ENCODE data around the gene PRDX3.

Gene PRDX3

GRCh38 chr10:119178372-119179119 is at the start of gene PRDX3:
PRDX3 (minus strand) TSS chr10:119178812; CDS start chr10:119178790, 22 bp downstream.
- peak; percentile 76 for DNase-seq

DNA sequence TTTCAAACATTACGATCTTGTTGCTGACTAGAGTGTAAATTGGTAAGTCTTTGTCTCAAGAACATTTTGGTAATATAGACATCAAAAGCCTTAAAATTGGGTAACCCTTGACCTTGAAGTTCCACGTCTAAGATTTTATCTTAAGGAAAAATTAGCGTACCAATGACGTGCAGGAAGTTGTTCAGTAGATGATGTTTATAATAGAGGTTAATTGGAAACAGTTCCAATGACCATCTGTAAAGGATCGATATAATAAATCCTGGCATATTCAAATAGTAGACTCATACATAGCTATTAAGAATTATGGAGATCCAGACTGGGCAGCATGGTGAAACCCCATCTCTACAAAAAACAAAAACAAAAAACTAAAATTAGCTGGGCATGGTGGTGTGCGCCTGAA is 49.2 kb upstream of the PRDX3 start:
- DNase-seq, result no peak

DNA sequence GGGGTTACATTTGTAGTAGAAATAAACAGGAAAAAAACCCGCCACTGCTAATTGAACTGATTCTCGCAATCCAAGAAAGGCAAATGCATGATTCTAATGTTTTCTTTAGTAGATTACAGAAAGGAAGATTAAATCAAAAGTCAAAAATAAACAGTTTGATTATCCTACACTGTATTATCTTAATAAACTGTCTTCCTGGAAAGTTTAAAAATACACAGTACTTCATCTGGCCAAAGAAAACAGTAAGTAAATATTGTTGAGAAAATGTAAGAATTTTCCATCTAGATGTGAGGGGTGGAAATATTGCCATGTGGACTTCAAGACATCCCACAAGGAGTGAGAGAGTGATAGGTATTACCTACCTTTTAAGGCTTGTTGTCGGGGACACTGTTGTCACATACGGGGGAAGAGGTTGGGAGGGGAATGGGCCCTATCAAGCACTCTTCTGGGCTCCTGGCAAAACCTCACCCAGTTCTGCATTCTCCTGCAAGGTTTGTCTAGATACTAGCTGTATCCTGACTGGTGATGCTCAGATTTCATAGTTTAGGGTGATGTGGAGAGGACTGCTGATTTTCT is 46.6 kb upstream of the PRDX3 start:
- DNase-seq, result no peak

GRCh38 chr10:119222966-119223386 is 44.4 kb upstream of the PRDX3 start:
- DNase-seq, result no peak

DNA sequence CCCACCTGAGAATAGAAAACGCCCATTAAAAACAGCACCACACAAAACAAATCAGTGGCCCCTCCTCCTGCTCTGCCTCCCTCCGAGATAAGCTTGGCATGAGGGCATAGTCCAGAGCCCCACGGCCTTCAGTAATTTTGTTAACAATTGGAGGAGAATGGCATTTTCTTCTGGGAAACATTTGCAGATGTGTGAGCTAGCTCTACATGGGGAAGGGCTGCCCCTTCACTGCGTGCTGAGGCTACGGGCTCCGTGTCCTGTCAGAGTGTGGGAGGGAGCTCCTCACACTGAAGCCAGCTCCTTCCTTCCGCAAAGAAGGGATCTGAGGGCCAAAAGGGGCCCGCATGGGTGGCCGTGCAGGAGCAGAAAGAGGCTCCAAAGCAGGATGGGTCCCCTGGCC is 43.9 kb upstream of the PRDX3 start:
- DNase-seq, result no peak

- no peak for DNase-seq
These were observed 43.1 kb upstream of the PRDX3 start for GRCh38 chr10:119221666-119222065.

- DNase-seq, result no peak
These were observed 42.6 kb upstream of the PRDX3 start for GRCh38 chr10:119221201-119221600.

GRCh38 chr10:119219871-119220270 is 41.3 kb upstream of the PRDX3 start:
- no peak for DNase-seq

- no peak for DNase-seq
These were observed 39.4 kb upstream of the PRDX3 start for GRCh38 chr10:119217991-119218490.

DNA sequence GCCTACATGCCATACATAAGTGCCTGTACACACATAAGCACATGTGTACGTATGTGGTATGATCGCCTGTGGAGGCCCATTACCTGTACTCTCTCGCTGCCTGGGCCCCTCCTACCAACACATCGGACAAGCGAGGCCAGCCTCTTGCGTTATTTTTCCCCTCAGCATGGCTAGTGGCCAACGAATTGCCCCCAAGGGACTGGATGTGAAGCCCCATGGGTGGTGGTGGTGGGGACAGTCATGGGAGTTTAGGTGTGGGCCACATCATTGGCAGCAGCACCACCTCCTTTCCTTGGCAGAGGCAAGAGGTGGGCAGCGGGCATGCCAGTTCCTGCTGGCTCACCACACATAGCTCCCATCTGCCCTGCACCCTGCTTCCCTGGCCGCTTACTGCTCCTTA is 38.8 kb upstream of the PRDX3 start:
- no peak for DNase-seq

DNA sequence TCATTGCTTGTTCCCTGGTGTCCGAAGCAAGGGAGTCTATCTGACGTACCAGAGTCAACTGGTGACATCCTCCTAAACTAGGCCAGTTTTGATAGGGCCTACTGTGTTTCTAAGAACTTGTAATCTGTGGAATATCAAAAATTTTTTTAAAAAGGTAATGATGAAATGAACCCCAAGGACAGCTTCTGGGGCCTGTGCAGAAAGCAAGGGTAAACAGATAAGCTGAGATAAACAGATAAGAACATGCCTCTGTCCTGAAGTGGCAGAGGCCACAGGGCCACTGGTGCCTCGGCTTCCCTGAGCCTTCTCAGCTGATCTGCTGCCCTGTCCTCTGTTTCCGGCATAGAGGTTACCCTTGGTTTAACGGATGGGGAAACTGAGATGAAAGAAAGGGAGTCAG is 37.5 kb upstream of the PRDX3 start:
- no peak for DNase-seq

DNA sequence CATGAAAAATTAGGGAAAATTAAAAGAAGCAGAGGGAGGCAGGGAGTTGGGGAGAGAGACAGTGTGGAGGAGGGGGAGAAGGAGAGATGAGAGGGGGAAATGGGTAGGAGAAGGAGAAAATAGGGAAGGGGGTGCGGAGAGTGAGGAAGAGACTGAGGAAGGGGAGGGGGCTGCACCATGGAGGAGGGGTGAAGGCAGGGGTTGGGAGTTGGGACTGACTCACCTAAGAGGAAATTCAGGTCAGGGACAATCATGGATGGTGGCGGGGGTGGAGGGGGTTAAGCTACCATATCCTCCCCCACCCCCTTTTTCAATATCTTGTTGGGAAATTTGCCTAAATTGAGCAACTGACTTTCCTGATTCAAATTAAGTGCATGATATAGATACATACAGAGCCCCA is 36.8 kb upstream of the PRDX3 start:
- no peak for DNase-seq

DNA sequence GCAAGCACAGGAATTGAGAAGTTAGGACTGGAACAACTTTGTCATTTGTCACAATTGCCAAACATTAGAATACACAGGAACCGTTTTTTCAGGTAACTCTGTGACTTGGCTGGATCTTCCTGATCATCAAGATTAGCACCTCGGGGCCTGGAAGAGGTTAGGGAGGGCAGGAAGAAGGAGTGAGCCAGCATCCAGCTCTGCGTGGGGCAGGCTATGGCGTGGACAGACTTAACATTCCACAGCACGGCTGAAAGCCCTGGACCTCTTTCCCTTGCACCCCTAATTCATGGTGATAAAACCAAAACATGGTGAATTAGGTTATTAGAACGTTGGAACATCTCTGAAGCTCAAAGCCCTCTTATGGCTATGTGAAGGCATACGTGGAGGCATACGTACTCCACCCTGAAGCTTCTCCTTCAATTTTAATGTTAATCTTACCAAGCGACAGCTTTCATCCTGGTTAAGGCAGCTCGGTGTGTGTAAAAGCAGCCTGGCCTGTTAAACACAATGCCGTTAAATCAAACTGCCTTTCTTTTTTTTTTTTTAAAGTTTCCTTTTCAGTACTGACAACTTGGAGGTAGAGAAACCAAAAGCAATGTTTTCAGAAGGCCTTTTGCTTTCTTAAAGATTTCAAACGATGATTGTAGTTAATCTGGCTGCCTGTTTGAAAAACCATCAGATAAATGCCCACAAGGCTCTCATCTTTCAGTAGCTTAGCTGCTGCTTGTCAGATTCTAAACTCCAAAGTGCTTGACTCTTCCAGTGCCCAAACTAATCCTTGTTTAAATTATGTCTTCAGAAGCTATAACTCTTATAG is 33.2 kb upstream of the PRDX3 start:
- DNase-seq, result no peak

- no peak for DNase-seq
These were observed 32.6 kb upstream of the PRDX3 start for GRCh38 chr10:119211176-119211575.

- DNase-seq, result no peak
These were observed 32.0 kb upstream of the PRDX3 start for GRCh38 chr10:119210633-119211032.

- no peak for DNase-seq
These were observed 31.2 kb upstream of the PRDX3 start for GRCh38 chr10:119209736-119210355.

GRCh38 chr10:119209035-119209735 is 30.6 kb upstream of the PRDX3 start:
- DNase-seq, result no peak

GRCh38 chr10:119208553-119208940 is 29.9 kb upstream of the PRDX3 start:
- DNase-seq, result no peak

DNA sequence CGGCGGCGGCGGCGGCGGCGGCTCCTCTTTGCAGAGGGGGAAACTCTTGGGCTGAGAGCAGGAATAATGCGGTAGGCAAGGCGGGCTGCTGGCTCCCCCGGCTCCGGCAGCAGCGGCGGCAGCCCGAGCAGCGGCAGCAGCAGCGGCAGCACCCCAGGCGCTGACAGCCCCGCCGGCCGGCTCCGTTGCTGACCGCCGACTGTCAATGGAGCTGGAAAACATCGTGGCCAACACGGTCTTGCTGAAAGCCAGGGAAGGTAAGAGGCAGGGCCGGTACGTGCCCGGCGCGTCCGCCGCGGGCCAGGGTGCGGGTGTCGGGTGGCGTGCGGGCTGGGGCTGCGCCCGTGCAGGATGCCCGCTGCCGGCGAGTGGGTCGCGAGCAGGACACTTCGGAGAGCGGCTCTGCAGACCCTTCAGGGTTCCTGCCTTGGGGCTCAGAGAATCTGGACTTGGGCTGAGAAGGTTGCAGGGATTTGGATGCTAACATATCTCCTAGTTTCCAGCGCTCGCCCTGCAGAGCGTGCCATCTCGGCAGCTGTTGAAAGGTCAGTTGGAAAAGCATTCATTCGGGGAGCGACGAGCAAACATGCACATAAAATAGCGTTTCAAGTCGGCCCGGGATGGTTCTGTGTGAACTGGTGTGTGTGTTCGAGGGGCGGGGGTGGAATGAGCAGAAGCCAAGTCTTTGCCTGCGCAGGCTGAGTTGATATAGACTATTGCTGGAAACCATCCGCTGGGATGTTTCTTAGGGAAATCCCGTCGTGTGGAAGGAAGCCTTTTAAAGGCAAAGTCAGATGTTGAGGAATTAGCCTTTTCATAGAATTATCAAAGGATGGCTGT is 29.3 kb upstream of the PRDX3 start:
- no peak for DNase-seq

DNA sequence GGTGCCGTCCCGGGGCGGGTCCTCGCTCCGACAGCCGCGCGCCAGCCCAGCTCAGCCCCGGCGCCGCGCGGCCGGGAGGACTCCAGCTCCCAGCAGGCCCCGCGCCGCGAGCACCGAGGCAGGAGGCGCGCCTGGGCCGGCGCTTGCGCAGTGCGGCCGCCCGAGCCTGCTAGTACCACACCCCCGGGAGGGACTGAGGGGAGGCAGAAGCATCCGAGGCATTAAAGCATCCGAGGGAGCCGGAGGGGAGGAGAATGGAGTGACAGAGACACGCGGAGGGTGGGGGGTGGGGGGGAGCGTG is 28.7 kb upstream of the PRDX3 start, which contains the start of gene GRK5:
GRK5 (plus strand) TSS at position 206 of the 301 bp plus-strand sequence. CDS start 347 bp downstream, outside the sequence.
- DNase-seq, result peak; percentile 53

DNA sequence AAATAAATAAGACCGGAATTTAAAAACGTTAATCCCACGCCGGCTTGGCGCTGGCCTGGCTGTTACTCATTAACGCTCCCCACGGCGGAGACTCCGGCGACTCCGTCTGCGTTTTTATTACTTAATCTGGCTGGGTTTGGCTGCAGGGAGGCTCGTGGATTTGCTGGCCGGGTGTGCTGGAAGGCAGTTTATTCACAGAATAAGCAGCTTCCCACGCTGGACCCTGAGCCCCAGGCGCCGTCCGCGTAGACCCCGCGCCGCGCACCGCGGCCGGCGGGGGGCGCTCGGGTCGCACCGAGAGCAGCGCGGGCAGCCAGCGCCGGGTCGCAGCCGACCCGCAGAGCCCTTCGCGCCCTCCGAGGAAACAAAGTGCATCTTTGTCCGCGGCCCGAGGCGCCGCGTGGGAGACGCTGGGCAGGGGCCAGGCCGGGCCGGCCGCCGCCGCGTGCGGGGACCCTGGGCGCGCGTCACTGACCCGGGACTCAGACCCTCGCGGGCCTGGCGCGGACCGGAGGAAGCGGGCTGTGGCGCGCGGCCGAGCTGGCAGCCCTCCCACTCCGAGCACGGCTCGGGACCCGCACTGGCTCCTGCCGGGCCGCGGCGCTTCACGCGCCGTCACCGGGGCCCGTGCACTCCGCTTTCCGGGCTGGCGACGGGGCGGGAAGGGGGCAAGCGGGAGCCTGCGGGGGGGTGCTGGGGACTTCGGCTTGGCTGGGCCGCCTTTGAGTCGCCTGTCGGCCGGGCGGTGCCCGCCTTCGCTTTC is 28.2 kb upstream of the PRDX3 start:
- peak; percentile 29 for DNase-seq

Data from GF-D8 (cell line).